CD8-positive, alpha-beta memory T cell (primary cell): ENCODE measurements around the gene OR4D1. TPM values are rescaled to one million over a fixed set of nuclear protein-coding genes. Genes with fewer than 3 reads are reported as not detected.

Experiments used
- CTCF ChIA-PET: fragments of 350-600 bp; sonication (Branson Sonifier 250); formaldehyde crosslinking; loops from one replicate; lab custom pipeline; 2021; ENCODE audit warnings: antibody characterized with exemption; lab: Charles Lee
- POLR2A ChIA-PET: fragments of 350-600 bp; sonication (Branson Sonifier 250); formaldehyde crosslinking; loops from one replicate; lab custom pipeline; 2021; ENCODE audit warnings: antibody characterized with exemption; lab: Charles Lee
- DNase-seq, 5 donors: peaks; one replicate each; pipeline versions ENCODE4 v3.0.0 to v3.0.0-alpha.2; 2020 to 2022; ENCODE audit warnings: mixed read lengths in 1 of 5
- H3K27ac ChIP-seq: one replicate; pipeline ENCODE4 v1.7.0; 2013; ENCODE audit warnings: low read depth, mild to moderate bottlenecking, low read length, moderate library complexity
- H3K27me3 ChIP-seq: 2 replicates; pipeline ENCODE4 v1.7.0; 2013; ENCODE audit warnings: low read length, mild to moderate bottlenecking; ENCODE audit not compliant: insufficient read depth, poor library complexity, severe bottlenecking
- H3K36me3 ChIP-seq: 2 replicates; pipeline ENCODE4 v1.7.0; 2013; ENCODE audit warnings: mild to moderate bottlenecking, low read length, moderate library complexity; ENCODE audit not compliant: insufficient read depth
- H3K4me1 ChIP-seq: 2 replicates; pipeline ENCODE4 v1.7.0; 2013; ENCODE audit warnings: mild to moderate bottlenecking, low read length, moderate library complexity; ENCODE audit not compliant: insufficient read depth
- H3K4me3 ChIP-seq: 2 replicates; pipeline ENCODE4 v1.7.0; 2013; ENCODE audit warnings: mild to moderate bottlenecking, low read length
- H3K9me3 ChIP-seq: 2 replicates; pipeline ENCODE4 v1.7.0; 2013; ENCODE audit warnings: mild to moderate bottlenecking, low read length
- H3K27ac Mint-ChIP-seq, 8 donors: one replicate each; pipeline ENCODE4 v1.8.0; 2020 to 2021; ENCODE audit warnings: mixed read lengths in 8 of 8, mild to moderate bottlenecking in 6 of 8, inconsistent platforms in 3 of 8, moderate library complexity in 3 of 8
- H3K27me3 Mint-ChIP-seq, 2 donors: one replicate each; pipeline ENCODE4 v1.8.0; 2020 to 2021; ENCODE audit warnings: mixed read lengths in 2 of 2, mild to moderate bottlenecking in 1 of 2, moderate library complexity in 1 of 2
- H3K36me3 Mint-ChIP-seq, 3 donors: one replicate each; pipeline ENCODE4 v1.8.0; 2020 to 2021; ENCODE audit warnings: mixed read lengths in 3 of 3, inconsistent platforms in 1 of 3, mild to moderate bottlenecking in 1 of 3
- H3K4me1 Mint-ChIP-seq, 3 donors: one replicate each; pipeline ENCODE4 v1.8.0; 2020 to 2021; ENCODE audit warnings: mixed read lengths in 3 of 3, inconsistent platforms in 1 of 3, mild to moderate bottlenecking in 1 of 3
- H3K4me3 Mint-ChIP-seq, 7 donors: one replicate each; pipeline ENCODE4 v1.8.0; 2020 to 2021; ENCODE audit warnings: mixed read lengths in 7 of 7, mild to moderate bottlenecking in 6 of 7, moderate library complexity in 4 of 7, inconsistent platforms in 2 of 7
- H3K9me3 Mint-ChIP-seq, 5 donors: one replicate each; pipeline ENCODE4 v1.8.0; 2020 to 2022; ENCODE audit warnings: mixed read lengths in 5 of 5, mild to moderate bottlenecking in 3 of 5, moderate library complexity in 2 of 5, inconsistent platforms in 1 of 5
- polyA plus RNA-seq: library from polyadenylated mRNA; unstranded; fragments of 300-500 nt; fragmentation: Illumina TruSeq; gene quantifications from one replicate; pipeline ENCODE4 v1.2.3, GENCODE V29; 2021
- total RNA-seq, 2 experiments: library from RNA; stranded (reverse); gene quantifications; one replicate each; pipeline ENCODE4 v1.2.3, GENCODE V29; 2021

OR4D1 gene
- total and polyA plus RNA-seq, 3 experiments from 2014 or later: 0.26 to 1.7 (median 0.29) TPM

- Mint-ChIP-seq H3K36me3 (peaks cover 3 to 45% (median 5%) of the 10 kb centered on the region in 3 donors), H3K4me3 (peak overlapping the region in 6 of 7 donors; percentile 69 to 79 (median 74)), H3K27ac (peak overlapping the region; percentile 91 to 99 (median 94)), H3K9me3 (peaks cover 0 to 10% (median 3%) of the 10 kb centered on the region in 5 donors), H3K4me1 (peaks cover 68 to 94% (median 90%) of the 10 kb centered on the region in 3 donors), H3K27me3 (peaks cover 0 to 3% of the 10 kb centered on the region in 2 donors)
- H3K4me1 ChIP-seq: peaks cover 60% of the 10 kb centered on the region
- DNase-seq: no peak
- no peaks in the 10 kb centered on the region for H3K27me3 ChIP-seq
- POLR2A ChIA-PET: interaction anchor here (0.8 to 0.9 kb wide), 2 partner anchors 16 to 293 kb away, joined by 3 to 4 read pairs; no protein-coding TSS in a partner anchor
- H3K9me3 ChIP-seq: no peaks in the 10 kb centered on the region
- CTCF ChIA-PET: interaction anchor here (1.1 to 4.1 kb wide), 6 partner anchors 9 to 69 kb away, joined by 3 to 18 read pairs (median 10); no protein-coding TSS in a partner anchor
- peak overlapping the region; percentile 25 for H3K27ac ChIP-seq
- peak overlapping the region; percentile 6 for H3K4me3 ChIP-seq
- H3K36me3 ChIP-seq: no peaks in the 10 kb centered on the region
These were observed 5.5 kb downstream of the OR4D1 start for GRCh38 chr17:58153671-58154070.

GRCh38 chr17:58156839-58157803 lies 8.9 kb downstream of the OR4D1 start:
- POLR2A ChIA-PET: interaction anchor here (0.7 to 1.5 kb wide), 3 partner anchors 62 to 169 kb away, joined by 3 read pairs; partner anchors contain the start of gene SRSF1
- Mint-ChIP-seq H3K4me3 (peak overlapping the region; percentile 83 to 96 (median 92)), H3K4me1 (peaks cover 57 to 89% (median 84%) of the 10 kb centered on the region in 3 donors), H3K27ac (peak overlapping the region; percentile 88 to 99 (median 95)), H3K9me3 (peaks cover 0 to 7% (median 2%) of the 10 kb centered on the region in 5 donors), H3K36me3 (peaks cover 3 to 35% (median 5%) of the 10 kb centered on the region in 3 donors), H3K27me3 (peaks cover 0 to 3% of the 10 kb centered on the region in 2 donors)
- Histone ChIP-seq H3K9me3 (no peaks in the 10 kb centered on the region), H3K4me3 (peak overlapping the region; percentile 64), H3K27me3 (no peaks in the 10 kb centered on the region), H3K36me3 (no peaks in the 10 kb centered on the region), H3K27ac (peak overlapping the region; percentile 60), H3K4me1 (peaks cover 57% of the 10 kb centered on the region)
- CTCF ChIA-PET: interaction anchor here (1.0 to 4.1 kb wide), 3 partner anchors 10 to 15 kb away, joined by 3 to 18 read pairs (median 5); no protein-coding TSS in a partner anchor
- peak; percentile 16 to 71 (median 55) for DNase-seq

- POLR2A ChIA-PET: no interaction called here
- H3K27me3 Mint-ChIP-seq: peaks cover 0 to 3% of the 10 kb centered on the region in 2 donors
- CTCF ChIA-PET: no interaction called here
- H3K36me3 ChIP-seq: no peaks in the 10 kb centered on the region
- peak overlapping the region in 2 of 7 donors; percentile 41 to 95 for H3K4me3 Mint-ChIP-seq
- H3K4me1 ChIP-seq: peaks cover 46% of the 10 kb centered on the region
- H3K27ac Mint-ChIP-seq: no peak overlapping the region
- H3K4me3 ChIP-seq: no peak overlapping the region
- DNase-seq: no peak
- peaks cover 3 to 35% (median 5%) of the 10 kb centered on the region in 3 donors for H3K36me3 Mint-ChIP-seq
- H3K9me3 ChIP-seq: no peaks in the 10 kb centered on the region
- H3K4me1 Mint-ChIP-seq: peaks cover 47 to 78% (median 73%) of the 10 kb centered on the region in 3 donors
- H3K27me3 ChIP-seq: no peaks in the 10 kb centered on the region
- peaks cover 0 to 7% (median 2%) of the 10 kb centered on the region in 5 donors for H3K9me3 Mint-ChIP-seq
- no peak overlapping the region for H3K27ac ChIP-seq
These were observed 10.0 kb downstream of the OR4D1 start for GRCh38 chr17:58158181-58158580.

- no peak overlapping the region for H3K27ac ChIP-seq
- H3K9me3 ChIP-seq: no peaks in the 10 kb centered on the region
- no peaks in the 10 kb centered on the region for H3K27me3 ChIP-seq
- ChIA-PET POLR2A (no interaction called here), CTCF (no interaction called here)
- H3K4me3 ChIP-seq: no peak overlapping the region
- peaks cover 12% of the 10 kb centered on the region for H3K4me1 ChIP-seq
- H3K36me3 ChIP-seq: no peaks in the 10 kb centered on the region
- Mint-ChIP-seq H3K27me3 (peaks cover 3% of the 10 kb centered on the region in 2 donors), H3K36me3 (peaks cover 4 to 27% (median 5%) of the 10 kb centered on the region in 3 donors), H3K4me3 (no peak overlapping the region), H3K4me1 (peaks cover 25 to 67% (median 53%) of the 10 kb centered on the region in 3 donors), H3K27ac (peak overlapping the region in 1 of 8 donors; percentile 77), H3K9me3 (no peaks in the 10 kb centered on the region)
- DNase-seq: no peak
These were observed 13.4 kb downstream of the OR4D1 start for GRCh38 chr17:58161566-58161965.

- Mint-ChIP-seq H3K36me3 (peaks cover 0 to 30% (median 3%) of the 10 kb centered on the region in 3 donors), H3K4me3 (no peak overlapping the region), H3K9me3 (no peaks in the 10 kb centered on the region), H3K27me3 (peaks cover 0 to 5% of the 10 kb centered on the region in 2 donors), H3K27ac (no peak overlapping the region), H3K4me1 (peaks cover 34 to 68% (median 56%) of the 10 kb centered on the region in 3 donors)
- H3K36me3 ChIP-seq: no peaks in the 10 kb centered on the region
- H3K4me1 ChIP-seq: peaks cover 28% of the 10 kb centered on the region
- H3K27me3 ChIP-seq: no peaks in the 10 kb centered on the region
- no peak overlapping the region for H3K4me3 ChIP-seq
- POLR2A ChIA-PET: no interaction called here
- CTCF ChIA-PET: interaction anchor here (0.9 to 1.9 kb wide), 2 partner anchors 41 to 52 kb away, joined by 3 to 6 read pairs; no protein-coding TSS in a partner anchor
- H3K9me3 ChIP-seq: no peaks in the 10 kb centered on the region
- DNase-seq: no peak
- H3K27ac ChIP-seq: no peak overlapping the region
These were observed 17.8 kb downstream of the OR4D1 start for GRCh38 chr17:58165981-58166380.

GRCh38 chr17:58166682-58167081 lies 18.5 kb downstream of the OR4D1 start, which contains the start of gene OR4D2:
Gene OR4D2, plus strand, starts transcription at chr17:58166982. Its CDS starts 2,674 bp downstream, at chr17:58169656.
- H3K4me1 Mint-ChIP-seq: peaks cover 39 to 70% (median 59%) of the 10 kb centered on the region in 3 donors
- ChIA-PET POLR2A (no interaction called here), CTCF (no interaction called here)
- Histone ChIP-seq H3K4me3 (no peak within 1 kb of the TSS), H3K36me3 (no peaks in the 10 kb centered on the region), H3K4me1 (peaks cover 32% of the 10 kb centered on the region), H3K9me3 (no peaks in the 10 kb centered on the region), H3K27me3 (no peaks in the 10 kb centered on the region), H3K27ac (no peak within 1 kb of the TSS)
- peaks cover 0 to 5% of the 10 kb centered on the region in 2 donors for H3K27me3 Mint-ChIP-seq
- no peak for DNase-seq
- H3K9me3 Mint-ChIP-seq: no peaks in the 10 kb centered on the region
- peak within 1 kb of the TSS in 5 of 8 donors; percentile 39 to 78 (median 61) for H3K27ac Mint-ChIP-seq
- peaks cover 0 to 30% (median 3%) of the 10 kb centered on the region in 3 donors for H3K36me3 Mint-ChIP-seq
- H3K4me3 Mint-ChIP-seq: peak within 1 kb of the TSS in 1 of 7 donors; percentile 17

GRCh38 chr17:58170622-58171021 lies 22.4 kb downstream of the OR4D1 start:
- no peaks in the 10 kb centered on the region for H3K9me3 ChIP-seq
- no peak overlapping the region for H3K27ac ChIP-seq
- H3K36me3 Mint-ChIP-seq: peaks cover 0 to 18% (median 3%) of the 10 kb centered on the region in 3 donors
- peak overlapping the region; percentile 51 to 97 (median 84) for H3K27ac Mint-ChIP-seq
- CTCF ChIA-PET: interaction anchor here (0.7 to 4.9 kb wide), 7 partner anchors 10 to 86 kb away, joined by 3 to 90 read pairs (median 6); no protein-coding TSS in a partner anchor
- H3K4me3 ChIP-seq: peak overlapping the region; percentile 24
- peaks cover 2 to 4% of the 10 kb centered on the region in 2 donors for H3K27me3 Mint-ChIP-seq
- no peak for DNase-seq
- peaks cover 43% of the 10 kb centered on the region for H3K4me1 ChIP-seq
- no peaks in the 10 kb centered on the region for H3K27me3 ChIP-seq
- H3K9me3 Mint-ChIP-seq: peaks cover 0 to 1% (median 0%) of the 10 kb centered on the region in 5 donors
- H3K4me1 Mint-ChIP-seq: peaks cover 44 to 67% (median 64%) of the 10 kb centered on the region in 3 donors
- POLR2A ChIA-PET: interaction anchor here (0.6 to 1.4 kb wide), 3 partner anchors 17 to 311 kb away, joined by 3 to 9 read pairs (median 4); no protein-coding TSS in a partner anchor
- peak overlapping the region; percentile 26 to 88 (median 70) for H3K4me3 Mint-ChIP-seq
- H3K36me3 ChIP-seq: no peaks in the 10 kb centered on the region
